HepG2 (cell line): ENCODE results near the gene GRM5.

Experiments used
- TP53 ChIP-seq: sonication (generic); formaldehyde crosslinking; conservative IDR thresholded peaks from 2 replicates; pipeline ENCODE4 v1.4.0; 2020; ENCODE audit warnings: missing genetic modification reagents
- TF ChIP-seq, protein P1 (sequence below): sonication (generic); formaldehyde crosslinking; IDR thresholded peaks from 2 replicates; pipeline ENCODE4 v1.5.0; 2020; ENCODE audit warnings: mild to moderate bottlenecking, missing genetic modification reagents, moderate library complexity

DNA sequence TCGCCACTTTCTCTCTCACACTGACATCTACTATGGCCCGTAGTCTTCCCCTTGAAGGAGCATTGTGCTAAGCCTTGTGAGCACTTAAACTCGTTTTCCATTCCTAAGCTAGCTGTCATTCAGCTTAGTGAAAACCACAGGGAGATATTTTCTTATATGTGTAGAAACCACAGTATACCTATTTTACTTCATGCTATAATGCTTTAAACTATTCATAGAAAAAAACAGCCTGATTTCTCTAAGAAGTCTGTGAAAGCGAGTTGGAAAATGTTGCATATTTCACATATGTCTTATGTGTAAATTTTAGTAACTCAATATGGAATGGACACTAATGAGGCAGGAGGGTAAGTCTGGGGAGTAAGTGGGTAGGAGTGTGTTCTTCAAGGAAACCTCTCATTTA is 534.0 kb downstream of the GRM5 start:
- TF ChIP-seq, protein P1, sequence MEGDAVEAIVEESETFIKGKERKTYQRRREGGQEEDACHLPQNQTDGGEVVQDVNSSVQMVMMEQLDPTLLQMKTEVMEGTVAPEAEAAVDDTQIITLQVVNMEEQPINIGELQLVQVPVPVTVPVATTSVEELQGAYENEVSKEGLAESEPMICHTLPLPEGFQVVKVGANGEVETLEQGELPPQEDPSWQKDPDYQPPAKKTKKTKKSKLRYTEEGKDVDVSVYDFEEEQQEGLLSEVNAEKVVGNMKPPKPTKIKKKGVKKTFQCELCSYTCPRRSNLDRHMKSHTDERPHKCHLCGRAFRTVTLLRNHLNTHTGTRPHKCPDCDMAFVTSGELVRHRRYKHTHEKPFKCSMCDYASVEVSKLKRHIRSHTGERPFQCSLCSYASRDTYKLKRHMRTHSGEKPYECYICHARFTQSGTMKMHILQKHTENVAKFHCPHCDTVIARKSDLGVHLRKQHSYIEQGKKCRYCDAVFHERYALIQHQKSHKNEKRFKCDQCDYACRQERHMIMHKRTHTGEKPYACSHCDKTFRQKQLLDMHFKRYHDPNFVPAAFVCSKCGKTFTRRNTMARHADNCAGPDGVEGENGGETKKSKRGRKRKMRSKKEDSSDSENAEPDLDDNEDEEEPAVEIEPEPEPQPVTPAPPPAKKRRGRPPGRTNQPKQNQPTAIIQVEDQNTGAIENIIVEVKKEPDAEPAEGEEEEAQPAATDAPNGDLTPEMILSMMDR: no peak
- TF ChIP-seq TP53: no peak
